ENCODE results near the gene FAM131C. TPM values are rescaled to one million over a fixed set of nuclear protein-coding genes. Genes with fewer than 3 reads are reported as not detected.

The FAM131C gene
- total RNA-seq, 2 experiments from 2014 or later, result 0.15 to 0.19 TPM

DNA sequence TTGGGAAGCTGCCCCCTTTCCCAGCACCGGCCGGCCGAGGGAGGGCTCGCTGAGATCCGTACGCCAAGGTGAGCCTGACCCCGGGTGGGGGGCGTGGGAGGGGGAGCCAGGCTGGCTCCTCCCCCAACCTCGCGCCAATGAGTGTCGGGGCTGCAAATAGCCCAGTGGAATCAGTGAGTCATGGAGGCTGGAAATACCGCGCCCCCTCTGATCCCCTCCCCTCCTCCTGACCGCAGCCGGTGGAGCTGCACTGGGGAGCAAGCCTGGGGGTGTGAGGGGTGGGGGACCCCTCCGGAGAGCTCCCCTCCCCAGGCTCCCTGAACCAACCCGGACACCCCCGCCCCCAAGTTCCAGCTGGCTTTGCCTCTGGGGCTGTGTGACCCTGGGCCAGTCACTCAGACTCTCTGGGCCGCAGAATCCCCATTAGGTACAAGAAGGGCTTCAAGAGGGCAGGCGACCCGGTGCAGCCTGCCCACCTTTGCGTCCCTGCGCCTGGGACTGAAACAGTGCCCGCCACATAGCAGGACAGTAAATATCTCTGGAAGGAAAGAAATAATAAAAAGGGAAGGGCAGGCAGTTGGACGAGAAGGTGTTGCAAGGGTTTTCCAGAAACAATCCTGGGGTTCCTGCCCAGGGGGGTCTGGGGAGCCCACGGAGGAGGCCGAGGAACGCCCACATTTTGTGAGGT, 60.1 kb downstream of the FAM131C start:
- ChIA-PET CTCF (interaction anchor here (1.3 kb wide), 2 partner anchors 65 to 198 kb away, joined by 3 to 5 read pairs; no protein-coding TSS in a partner anchor), POLR2A (no interaction called here)

- CTCF ChIA-PET, result interaction anchor here (0.6 to 1.3 kb wide), 2 partner anchors 10 to 197 kb away, joined by 3 to 5 read pairs; no protein-coding TSS in a partner anchor
- POLR2A ChIA-PET, result no interaction called here
These were observed 60.7 kb downstream of the FAM131C start for GRCh38 chr1:16012590-16013219.

DNA sequence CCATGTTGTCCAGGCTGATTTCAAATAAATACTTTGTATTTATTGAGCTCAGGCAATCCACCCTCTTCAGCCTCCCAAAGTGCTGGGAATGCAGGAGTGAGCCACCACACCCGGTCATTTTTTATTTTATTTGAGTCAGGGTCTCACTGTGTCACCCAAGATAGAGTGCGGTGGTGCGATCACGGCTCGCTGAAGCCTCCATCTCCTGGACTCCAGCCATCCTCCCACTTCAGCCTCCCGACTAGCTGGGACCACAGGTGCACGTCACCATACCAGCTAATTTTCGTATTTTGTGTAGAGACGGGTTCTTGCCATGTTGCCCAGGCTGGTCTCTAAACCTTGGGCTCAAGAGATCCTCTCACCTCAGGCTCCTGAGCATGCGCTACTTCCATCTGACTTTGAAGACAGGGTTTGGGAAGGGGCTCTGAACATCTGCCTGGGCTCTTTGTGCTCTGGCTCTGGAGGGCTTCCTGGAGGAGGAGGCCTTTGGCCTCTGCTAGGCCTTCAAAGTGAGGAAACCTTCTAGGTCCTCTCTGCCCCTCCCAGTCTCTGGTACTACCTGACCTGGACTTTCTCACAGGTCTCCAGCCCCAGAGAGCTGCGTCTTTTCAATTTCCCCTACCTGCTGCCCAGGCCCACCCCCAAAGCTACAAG, 61.4 kb downstream of the FAM131C start:
- POLR2A ChIA-PET, result no interaction called here
- CTCF ChIA-PET, result interaction anchor here (0.6 to 0.8 kb wide), 2 partner anchors 9 to 173 kb away, joined by 3 read pairs; no protein-coding TSS in a partner anchor

DNA sequence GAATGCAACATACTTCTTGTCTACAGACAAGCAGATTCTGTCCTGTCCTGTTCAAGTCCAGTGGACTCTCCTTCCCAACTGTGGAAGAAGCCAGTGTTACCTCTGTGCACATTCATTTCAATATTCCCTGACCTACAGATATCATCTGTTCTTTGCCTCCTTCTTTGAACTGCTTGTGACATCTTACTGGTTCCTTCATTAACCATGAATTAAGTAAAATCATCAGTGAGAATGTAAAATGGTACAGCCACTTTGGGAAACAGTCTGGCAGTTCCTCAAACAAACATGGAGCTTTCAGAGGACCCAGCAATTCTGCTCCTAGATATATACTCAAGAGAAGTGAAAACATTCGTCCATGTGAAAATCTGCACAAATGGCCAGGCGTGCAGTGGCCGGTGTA, 62.6 kb downstream of the FAM131C start:
- CTCF ChIA-PET, result interaction anchor here (0.5 to 1.5 kb wide), 5 partner anchors 18 to 179 kb away, joined by 3 to 4 read pairs (median 3); no protein-coding TSS in a partner anchor

GRCh38 chr1:16009678-16010077, 63.8 kb downstream of the FAM131C start:
- CTCF ChIA-PET, result interaction anchor here (0.6 to 1.7 kb wide), 9 partner anchors 9 to 73 kb away, joined by 3 to 4 read pairs (median 3); partner anchors contain the start of gene HSPB7
- POLR2A ChIA-PET, result no interaction called here

More for the DNA sequence above, 62.6 kb downstream of the FAM131C start:
- POLR2A ChIA-PET, result no interaction called here

- POLR2A ChIA-PET, result no interaction called here
- CTCF ChIA-PET, result interaction anchor here (0.6 to 2.0 kb wide), 9 partner anchors 9 to 194 kb away, joined by 3 to 9 read pairs (median 4); partner anchors contain the start of gene HSPB7
These were observed 64.4 kb downstream of the FAM131C start for GRCh38 chr1:16009030-16009460.

Other genes with a start within 250 kb of the FAM131C start
- gene SPEN, start 225.9 kb downstream of the FAM131C start, total RNA-seq, result 10 to 100 TPM; 60.8 to 63.1 TPM
- 10 to 100 TPM; 54.8 to 57.9 TPM for gene ZBTB17, start 97.5 kb downstream of the FAM131C start, total RNA-seq
- not detected for gene SRARP, start 69.4 kb downstream of the FAM131C start, total RNA-seq
- not detected for gene HSPB7, start 55.6 kb downstream of the FAM131C start, total RNA-seq
- gene CLCNKA, start 51.6 kb downstream of the FAM131C start, total RNA-seq, result not detected
- gene CLCNKB, start 29.9 kb downstream of the FAM131C start, total RNA-seq, result not detected
- gene EPHA2, start 82.4 kb upstream of the FAM131C start, total RNA-seq, result not detected
- 1 to 10 TPM; 5.7 to 6.0 TPM for gene ARHGEF19, start 139.0 kb upstream of the FAM131C start, total RNA-seq
- gene CPLANE2, start 163.5 kb upstream of the FAM131C start, total RNA-seq, result 1 to 10 TPM; 2.6 to 3.2 TPM

Data from activated CD8-positive, alpha-beta memory T cell treated with anti-CD3 and anti-CD28 coated beads for 36 hours (primary cell).